Gastroesophageal sphincter (tissue), 4 donors: Measurements from ENCODE around the gene BCAS4. TPM values are rescaled to one million over a fixed set of nuclear protein-coding genes. Genes with fewer than 3 reads are reported as not detected.
"Not testable (repeated sequence)": the region's sequence is repeated elsewhere in the genome, so short reads cannot be mapped to it uniquely, and the experiment has no call there.

ENCODE experiments used
- ATAC-seq: fragments of 150-250 bp; one replicate; pipeline ENCODE4 v1.9.1; 2016; ENCODE audit warnings: mild to moderate bottlenecking, moderate library complexity
- H3K27ac ChIP-seq, 4 donors: fragments of 200-600 bp; sonication (generic) in 3 of 4; 1 replicate in 3 of 4; 2 replicates in 1 of 4; pipeline ENCODE4 v1.5.1; 2016 to 2019
- H3K27me3 ChIP-seq: fragments of 200-600 bp; sonication (generic); one replicate; pipeline ENCODE4 v1.5.1; 2019
- H3K36me3 ChIP-seq, 2 donors: fragments of 200-600 bp; sonication (generic); one replicate each; pipeline ENCODE4 v1.5.1; 2019; ENCODE audit warnings: control low read depth in 1 of 2
- H3K4me1 ChIP-seq, 3 donors: fragments of 200-600 bp; sonication (generic); 1 replicate in 2 of 3; 2 replicates in 1 of 3; pipeline ENCODE4 v1.5.1; 2016 to 2019; ENCODE audit warnings: control low read depth in 2 of 3
- H3K4me3 ChIP-seq, 2 donors: fragments of 200-600 bp; sonication (generic); one replicate each; pipeline ENCODE4 v1.5.1; 2019; ENCODE audit warnings: mild to moderate bottlenecking in 1 of 2, moderate library complexity in 1 of 2
- H3K9me3 ChIP-seq, 3 donors: fragments of 200-600 bp; sonication (generic); one replicate each; pipeline ENCODE4 v1.5.1; 2017 to 2019; ENCODE audit warnings: control low read depth in 2 of 3
- CTCF ChIP-seq, 4 experiments: fragments of 200-600 bp in 2 of 4; fragments of 450-650 bp in 2 of 4; sonication (generic) in 1 of 4; IDR thresholded peaks; one replicate each; pipeline ENCODE4 v1.5.1; 2017 to 2019; ENCODE audit warnings: antibody characterized with exemption in 4 of 4, mild to moderate bottlenecking in 2 of 4, moderate library complexity in 2 of 4
- EP300 ChIP-seq: sonication (generic); formaldehyde crosslinking; IDR thresholded peaks from one replicate; pipeline ENCODE4 v1.6.1; 2017; ENCODE audit warnings: antibody characterized with exemption, mild to moderate bottlenecking
- POLR2A ChIP-seq, 2 donors: fragments of 450-650 bp; IDR thresholded peaks; one replicate each; pipeline ENCODE4 v1.6.1; 2017; ENCODE audit warnings: antibody characterized with exemption in 2 of 2, mild to moderate bottlenecking in 2 of 2, moderate library complexity in 1 of 2
- POLR2AphosphoS5 ChIP-seq: sonication (generic); formaldehyde crosslinking; IDR thresholded peaks from one replicate; pipeline ENCODE4 v1.6.1; 2017; ENCODE audit warnings: antibody characterized with exemption
- WGBS, 2 donors: methylation state at CpG; one replicate each; pipeline ENCODE4 v1.1.5; 2018; ENCODE audit warnings: low coverage in 1 of 2; 5-methylcytosine and 5-hydroxymethylcytosine counted together
- total RNA-seq, 4 donors: library from RNA; depleted of rRNA; stranded (reverse); fragments of >200 nt; gene quantifications; one replicate each; pipeline ENCODE4 v1.1.0, GENCODE V29; 2016

Gene BCAS4
- total RNA-seq, 4 donors from 2014 or later, result 4.4 to 18.7 (median 4.7) TPM

- H3K36me3 ChIP-seq, H3K4me3 ChIP-seq, H3K27me3 ChIP-seq, ATAC-seq, H3K27ac ChIP-seq, H3K9me3 ChIP-seq: not testable (repeated sequence)
- peak in 2 of 4 experiments; percentile 21 to 33 for TF ChIP-seq CTCF (IDR thresholded peaks at IDR 0.05)
- 81 to 83% methylated on average over 9 to 10 of the region's 13 CpGs for WGBS, 2 donors
- peaks cover 0 to 45% (median 15%) of the 10 kb centered on the region in 3 donors for H3K4me1 ChIP-seq
Measured at GRCh38 chr20:50793575-50794016, 1.3 kb upstream of the BCAS4 start.

GRCh38 chr20:50794181-50794845 lies 548 bp upstream of the BCAS4 start:
- H3K9me3 ChIP-seq, result no peaks in the 10 kb centered on the region
- H3K4me1 ChIP-seq, result peaks cover 0 to 44% (median 15%) of the 10 kb centered on the region in 3 donors
- TF ChIP-seq POLR2A (IDR thresholded peaks at IDR 0.05) (no peak), EP300 (no peak), CTCF (IDR thresholded peaks at IDR 0.05) (no peak), POLR2AphosphoS5 (no peak)
- H3K27ac ChIP-seq, result peak overlapping the region in 3 of 4 donors; percentile 80 to 82 (median 82)
- H3K4me3 ChIP-seq, result peak overlapping the region; percentile 3 to 92
- ATAC-seq, result no peak
- 25 to 30% methylated on average over 16 to 17 of the region's 35 CpGs for WGBS, 2 donors
- no peaks in the 10 kb centered on the region for H3K27me3 ChIP-seq
- H3K36me3 ChIP-seq, result no peaks in the 10 kb centered on the region

GRCh38 chr20:50797142-50797541 lies 2.3 kb downstream of the BCAS4 start:
- Histone ChIP-seq H3K9me3 (no peaks in the 10 kb centered on the region), H3K27me3 (no peaks in the 10 kb centered on the region), H3K4me3 (no peak overlapping the region), H3K4me1 (peaks cover 0 to 27% (median 10%) of the 10 kb centered on the region in 3 donors), H3K36me3 (no peaks in the 10 kb centered on the region), H3K27ac (no peak overlapping the region)
- TF ChIP-seq POLR2A (IDR thresholded peaks at IDR 0.05) (no peak), CTCF (IDR thresholded peaks at IDR 0.05) (no peak), POLR2AphosphoS5 (no peak), EP300 (no peak)
- no peak for ATAC-seq
- WGBS, 2 donors, result 93 to 97% methylated on average over 4 of the region's 4 CpGs

GRCh38 chr20:50798650-50799049 lies 3.8 kb downstream of the BCAS4 start:
- no peak for TF ChIP-seq POLR2A (IDR thresholded peaks at IDR 0.05)
- peak; percentile 50 for TF ChIP-seq POLR2AphosphoS5
- H3K27ac ChIP-seq, result peak overlapping the region in 1 of 4 donors; percentile 22
- H3K4me3 ChIP-seq, result no peak overlapping the region
- no peaks in the 10 kb centered on the region for H3K9me3 ChIP-seq
- H3K4me1 ChIP-seq, result peaks cover 0 to 22% (median 10%) of the 10 kb centered on the region in 3 donors
- no peaks in the 10 kb centered on the region for H3K36me3 ChIP-seq
- ATAC-seq, result no peak
- H3K27me3 ChIP-seq, result no peaks in the 10 kb centered on the region
- 87 to 93% methylated on average over 5 to 7 of the region's 7 CpGs for WGBS, 2 donors

GRCh38 chr20:50799176-50799889 lies 4.5 kb downstream of the BCAS4 start:
- TF ChIP-seq POLR2A (IDR thresholded peaks at IDR 0.05) (no peak), POLR2AphosphoS5 (peak; percentile 33), EP300 (no peak)
- no peak for ATAC-seq
- H3K36me3 ChIP-seq, result no peaks in the 10 kb centered on the region
- H3K4me1 ChIP-seq, result peaks cover 0 to 16% (median 6%) of the 10 kb centered on the region in 3 donors
- 76 to 82% methylated on average over 2 to 3 of the region's 13 CpGs for WGBS, 2 donors
- peak overlapping the region in 1 of 4 donors; percentile 22 for H3K27ac ChIP-seq
- no peak overlapping the region for H3K4me3 ChIP-seq
- H3K9me3 ChIP-seq, result no peaks in the 10 kb centered on the region
- H3K27me3 ChIP-seq, result no peaks in the 10 kb centered on the region
